Tibial nerve (tissue), 4 donors: ENCODE data around the gene MS4A13. TPM values are rescaled to one million over a fixed set of nuclear protein-coding genes. Genes with fewer than 3 reads are reported as not detected.
A peak's percentile ranks its signal among the peaks of the same experiment; 100 is the strongest.
"Not testable (repeated sequence)": the region's sequence is repeated elsewhere in the genome, so short reads cannot be mapped to it uniquely, and the experiment has no call there.

Experiments
- DNase-seq, 2 donors: peaks; one replicate each; pipeline ENCODE4 v3.0.0-alpha.2; 2019; ENCODE audit warnings: low spot score in 2 of 2
- H3K27ac ChIP-seq, 4 donors: fragments of 200-600 bp; sonication (generic) in 3 of 4; one replicate each; pipeline ENCODE4 v1.5.1; 2017 to 2019; ENCODE audit warnings: mild to moderate bottlenecking in 1 of 4
- H3K27me3 ChIP-seq, 2 donors: fragments of 200-600 bp; sonication (generic) in 1 of 2; one replicate each; pipeline versions ENCODE4 v1.5.1 to v1.6.0; 2017 to 2019
- H3K36me3 ChIP-seq, 3 donors: fragments of 200-600 bp; sonication (generic); one replicate each; pipeline ENCODE4 v1.5.1; 2018 to 2019
- H3K4me1 ChIP-seq, 4 donors: fragments of 200-600 bp; sonication (generic) in 3 of 4; one replicate each; pipeline ENCODE4 v1.5.1; 2017 to 2019
- H3K4me3 ChIP-seq, 4 donors: fragments of 200-600 bp; sonication (generic) in 3 of 4; one replicate each; pipeline ENCODE4 v1.5.1; 2017 to 2019; ENCODE audit warnings: mild to moderate bottlenecking in 1 of 4, moderate library complexity in 1 of 4
- H3K9me3 ChIP-seq, 4 donors: fragments of 200-600 bp; sonication (generic) in 3 of 4; one replicate each; pipeline ENCODE4 v1.5.1; 2017 to 2019
- EP300 ChIP-seq, 2 donors: sonication (generic); formaldehyde crosslinking; IDR thresholded peaks; one replicate each; pipeline ENCODE4 v1.6.1; 2017; ENCODE audit warnings: antibody characterized with exemption in 2 of 2, mild to moderate bottlenecking in 1 of 2
- POLR2A ChIP-seq, 2 donors: fragments of 450-650 bp; IDR thresholded peaks; one replicate each; pipeline ENCODE4 v1.6.1; 2017; ENCODE audit warnings: antibody characterized with exemption in 2 of 2, mild to moderate bottlenecking in 2 of 2, moderate library complexity in 2 of 2
- WGBS, 2 donors: methylation state at CpG; one replicate each; pipeline ENCODE4 v1.1.5; 2018; 5-methylcytosine and 5-hydroxymethylcytosine counted together
- total RNA-seq, 4 donors: library from RNA; depleted of rRNA; stranded (reverse); fragments of >200 nt; gene quantifications; one replicate each; pipeline ENCODE4 v1.1.0, GENCODE V29; 2016
- TF ChIP-seq, protein P1 (sequence below), 5 experiments: fragments of 200-600 bp in 3 of 5; fragments of 450-650 bp in 2 of 5; sonication (generic) in 3 of 5; IDR thresholded peaks; one replicate each; pipeline ENCODE4 v1.5.1; 2016 to 2019; ENCODE audit warnings: antibody characterized with exemption in 5 of 5, mild to moderate bottlenecking in 3 of 5, moderate library complexity in 2 of 5

The MS4A13 gene
- total RNA-seq, 4 donors from 2014 or later = not detected

DNA sequence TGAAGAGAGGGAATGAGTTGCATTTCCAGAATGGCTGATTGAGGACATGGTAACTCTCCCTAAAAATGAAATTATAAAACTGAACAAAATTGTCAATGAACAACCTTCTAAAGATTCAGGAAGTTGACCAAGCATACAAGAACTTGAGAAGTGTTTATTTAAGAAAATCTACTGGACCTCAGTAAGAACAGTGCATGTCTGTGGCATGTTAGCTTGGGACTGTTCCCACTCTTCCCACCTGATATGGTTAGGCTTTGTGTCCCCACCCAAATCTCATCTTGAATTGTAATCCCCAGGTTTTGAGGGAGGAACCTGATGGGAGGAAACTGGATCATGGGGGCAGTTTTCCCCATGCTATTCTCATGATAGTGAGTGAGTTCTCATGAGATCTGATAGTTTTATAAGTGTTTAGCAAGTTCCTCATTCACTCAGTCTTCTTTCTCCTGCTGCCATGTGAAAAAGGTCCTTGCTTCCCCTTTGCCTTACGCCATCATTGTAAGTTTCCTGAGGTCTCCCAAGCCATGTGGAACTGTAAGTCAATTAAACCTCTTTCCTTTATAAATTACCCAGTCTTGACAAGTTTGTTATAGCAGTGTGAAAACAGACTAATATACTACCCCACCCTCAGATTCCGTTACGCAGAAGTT, 15.4 kb downstream of the MS4A13 start:
- no peak for DNase-seq
- WGBS, 2 donors = 93 to 94% methylated on average over 3 of the region's 3 CpGs
- no peak for TF ChIP-seq POLR2A (IDR thresholded peaks at IDR 0.05)
- peak in 1 of 2 donors; percentile 10 for TF ChIP-seq EP300 (IDR thresholded peaks at IDR 0.05)

DNA sequence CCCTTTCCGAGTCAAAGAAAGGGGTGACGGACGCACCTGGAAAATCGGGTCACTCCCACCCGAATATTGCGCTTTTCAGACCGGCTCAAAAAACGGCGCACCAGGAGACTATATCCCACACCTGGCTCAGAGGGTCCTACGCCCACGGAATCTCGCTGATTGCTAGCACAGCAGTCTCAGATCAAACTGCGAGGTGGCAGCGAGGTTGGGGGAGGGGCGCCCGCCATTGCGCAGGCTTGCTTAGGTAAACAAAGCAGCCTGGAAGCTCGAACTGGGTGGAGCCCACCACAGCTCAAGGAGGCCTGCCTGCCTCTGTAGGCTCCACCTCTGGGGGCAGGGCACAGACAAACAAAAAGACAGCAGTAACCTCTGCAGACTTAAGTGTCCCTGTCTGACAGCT, 17.2 kb downstream of the MS4A13 start:
- not testable (repeated sequence) for DNase-seq
- 94 to 95% methylated on average over 16 to 18 of the region's 18 CpGs for WGBS, 2 donors

More for the DNA sequence above, 15.4 kb downstream of the MS4A13 start:
- H3K36me3 ChIP-seq = no peaks in the 10 kb centered on the region
- no peaks in the 10 kb centered on the region for H3K4me1 ChIP-seq
- no peak overlapping the region for H3K4me3 ChIP-seq
- H3K27me3 ChIP-seq = no peaks in the 10 kb centered on the region
- H3K27ac ChIP-seq = no peak overlapping the region
- peaks cover 0 to 8% (median 0%) of the 10 kb centered on the region in 4 donors for H3K9me3 ChIP-seq

DNA sequence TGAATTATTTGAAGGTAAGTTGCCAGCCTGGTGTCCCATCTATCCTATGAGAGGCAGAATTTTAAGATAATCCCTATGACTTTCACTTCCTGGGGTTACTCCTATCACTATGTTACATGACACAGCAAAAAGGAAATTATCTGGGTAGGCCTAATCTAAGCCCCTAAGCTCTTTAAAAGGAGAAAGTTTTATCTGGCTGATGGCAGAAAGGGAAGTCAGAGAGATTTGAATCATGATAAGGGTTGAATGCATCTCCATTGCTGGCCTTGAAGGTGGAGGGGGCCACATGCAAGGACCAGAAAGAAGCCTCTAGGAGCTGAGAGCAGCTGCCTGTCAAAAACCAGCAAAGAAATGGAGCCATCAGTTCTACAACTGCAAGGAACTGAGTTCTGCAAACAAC, 23.4 kb downstream of the MS4A13 start:
- H3K4me1 ChIP-seq, H3K27me3 ChIP-seq, H3K4me3 ChIP-seq, DNase-seq, H3K9me3 ChIP-seq, H3K36me3 ChIP-seq, H3K27ac ChIP-seq: not testable (repeated sequence)

More for the DNA sequence above, 17.2 kb downstream of the MS4A13 start:
- H3K27ac ChIP-seq, H3K36me3 ChIP-seq, H3K9me3 ChIP-seq, H3K4me1 ChIP-seq, H3K27me3 ChIP-seq, H3K4me3 ChIP-seq: not testable (repeated sequence)

DNA sequence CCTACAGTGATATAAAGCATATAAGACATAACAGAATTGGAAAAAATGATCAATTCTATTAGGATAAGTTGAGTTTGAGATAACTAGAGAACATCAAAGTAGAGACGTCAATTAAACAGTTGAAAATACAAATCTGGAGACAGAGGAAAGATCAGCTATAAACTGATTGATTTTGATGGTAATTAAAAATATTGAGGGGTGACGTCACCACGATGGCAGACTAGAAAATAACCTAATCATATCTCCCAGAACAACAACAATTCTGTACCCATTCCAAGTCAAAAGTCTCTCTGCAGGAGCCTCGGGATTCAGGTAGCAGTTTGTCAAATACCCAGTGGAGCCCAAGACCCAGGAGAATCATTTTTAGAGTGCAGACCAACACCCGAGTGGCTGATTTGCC, 28.9 kb downstream of the MS4A13 start:
- Histone ChIP-seq H3K4me3 (no peak overlapping the region), H3K9me3 (peaks cover 0 to 5% (median 0%) of the 10 kb centered on the region in 4 donors), H3K36me3 (no peaks in the 10 kb centered on the region), H3K4me1 (no peaks in the 10 kb centered on the region), H3K27me3 (no peaks in the 10 kb centered on the region), H3K27ac (no peak overlapping the region)
- TF ChIP-seq, protein P1, sequence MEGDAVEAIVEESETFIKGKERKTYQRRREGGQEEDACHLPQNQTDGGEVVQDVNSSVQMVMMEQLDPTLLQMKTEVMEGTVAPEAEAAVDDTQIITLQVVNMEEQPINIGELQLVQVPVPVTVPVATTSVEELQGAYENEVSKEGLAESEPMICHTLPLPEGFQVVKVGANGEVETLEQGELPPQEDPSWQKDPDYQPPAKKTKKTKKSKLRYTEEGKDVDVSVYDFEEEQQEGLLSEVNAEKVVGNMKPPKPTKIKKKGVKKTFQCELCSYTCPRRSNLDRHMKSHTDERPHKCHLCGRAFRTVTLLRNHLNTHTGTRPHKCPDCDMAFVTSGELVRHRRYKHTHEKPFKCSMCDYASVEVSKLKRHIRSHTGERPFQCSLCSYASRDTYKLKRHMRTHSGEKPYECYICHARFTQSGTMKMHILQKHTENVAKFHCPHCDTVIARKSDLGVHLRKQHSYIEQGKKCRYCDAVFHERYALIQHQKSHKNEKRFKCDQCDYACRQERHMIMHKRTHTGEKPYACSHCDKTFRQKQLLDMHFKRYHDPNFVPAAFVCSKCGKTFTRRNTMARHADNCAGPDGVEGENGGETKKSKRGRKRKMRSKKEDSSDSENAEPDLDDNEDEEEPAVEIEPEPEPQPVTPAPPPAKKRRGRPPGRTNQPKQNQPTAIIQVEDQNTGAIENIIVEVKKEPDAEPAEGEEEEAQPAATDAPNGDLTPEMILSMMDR (IDR thresholded peaks at IDR 0.05) = no peak
- TF ChIP-seq EP300 (IDR thresholded peaks at IDR 0.05) = no peak
- no peak for TF ChIP-seq POLR2A (IDR thresholded peaks at IDR 0.05)
- WGBS, 2 donors = 78 to 86% methylated on average over 5 of the region's 5 CpGs
- no peak for DNase-seq

DNA sequence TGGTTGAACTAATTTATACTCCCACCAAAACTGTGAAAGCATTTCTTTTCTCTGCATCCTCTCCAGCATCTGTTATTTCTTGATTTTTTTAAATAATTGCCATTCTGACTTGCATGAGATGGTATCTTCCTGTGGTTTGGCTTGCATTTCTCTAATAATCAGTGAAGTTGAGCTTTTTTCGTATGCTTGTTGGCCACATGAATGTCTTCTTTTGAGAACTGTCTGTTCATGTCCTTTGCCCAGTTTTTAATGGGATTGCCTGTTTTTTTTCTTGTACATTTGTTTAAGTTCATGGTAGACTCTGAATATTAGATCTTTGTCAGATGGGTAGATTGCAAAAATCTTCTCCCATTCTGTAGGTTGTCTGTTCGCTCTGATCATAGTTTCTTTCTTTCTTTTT, 46.1 kb downstream of the MS4A13 start:
- TF ChIP-seq, protein P1 (IDR thresholded peaks at IDR 0.05) = no peak
- no peak for TF ChIP-seq EP300 (IDR thresholded peaks at IDR 0.05)
- Histone ChIP-seq H3K27me3 (no peaks in the 10 kb centered on the region), H3K27ac (no peak overlapping the region), H3K36me3 (no peaks in the 10 kb centered on the region), H3K9me3 (peaks cover 0 to 41% (median 5%) of the 10 kb centered on the region in 4 donors), H3K4me3 (no peak overlapping the region), H3K4me1 (no peaks in the 10 kb centered on the region)
- WGBS, 2 donors = 38 to 42% methylated on average over 2 of the region's 2 CpGs
- DNase-seq = no peak

DNA sequence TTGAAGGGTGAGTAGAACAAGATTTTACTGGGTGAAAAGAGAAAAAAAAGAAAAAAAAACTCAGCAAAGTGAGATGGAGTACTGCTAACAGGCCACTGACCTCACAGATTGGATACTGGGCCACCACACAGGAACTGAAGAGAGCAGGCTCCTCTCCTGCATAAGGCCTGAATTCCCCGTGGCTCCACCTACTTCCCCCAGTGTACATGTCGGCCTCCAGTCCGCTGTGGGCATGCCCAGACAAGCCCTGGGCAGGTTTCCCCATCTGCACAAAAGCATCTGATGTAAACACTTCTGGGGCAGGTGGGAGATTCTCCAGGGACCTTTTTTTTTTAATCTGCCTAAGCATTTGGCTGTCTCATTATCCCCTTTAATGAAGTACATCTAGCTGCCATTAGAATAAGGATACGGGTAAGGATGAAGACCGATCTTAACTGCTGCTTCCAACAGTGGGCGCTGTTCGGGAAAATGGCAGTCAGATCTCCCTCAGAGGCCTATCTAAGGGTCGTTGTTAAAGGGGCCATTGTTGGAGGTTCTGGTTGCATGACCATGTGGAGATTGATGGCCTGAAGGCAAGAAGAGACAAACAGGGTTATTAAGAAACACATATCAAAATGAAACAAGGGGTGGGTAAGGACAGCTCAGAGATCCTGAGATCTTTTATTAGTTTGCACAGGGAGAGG, 48.5 kb downstream of the MS4A13 start:
- no peaks in the 10 kb centered on the region for H3K4me1 ChIP-seq
- no peak for DNase-seq
- H3K4me3 ChIP-seq = no peak overlapping the region
- no peaks in the 10 kb centered on the region for H3K36me3 ChIP-seq
- WGBS, 2 donors = 59 to 61% methylated on average over 8 of the region's 8 CpGs
- TF ChIP-seq EP300 (IDR thresholded peaks at IDR 0.05) = no peak
- TF ChIP-seq, protein P1 (IDR thresholded peaks at IDR 0.05) = no peak
- TF ChIP-seq POLR2A (IDR thresholded peaks at IDR 0.05) = no peak
- H3K27me3 ChIP-seq = no peaks in the 10 kb centered on the region
- no peak overlapping the region for H3K27ac ChIP-seq
- H3K9me3 ChIP-seq = peaks cover 0 to 31% (median 2%) of the 10 kb centered on the region in 4 donors
